Neural cell (in vitro differentiated cells): ENCODE results near the gene BLVRB. TPM values are rescaled to one million over a fixed set of nuclear protein-coding genes. Genes with fewer than 3 reads are reported as not detected.

Experiments
- H2AFZ ChIP-seq: fragments of 200-600, 300-800 bp; sonication (generic), shearing (Covaris generic); 2 replicates; pipeline ENCODE4 v1.6.0; 2014; ENCODE audit warnings: low read depth, mild to moderate bottlenecking, antibody characterized with exemption, low read length, moderate library complexity
- H3F3A ChIP-seq: fragments of 200-600 bp; shearing (Covaris generic); 2 replicates; pipeline ENCODE4 v1.6.1; 2016; ENCODE audit warnings: mild to moderate bottlenecking, moderate library complexity, mixed read lengths, antibody characterized with exemption, low read length; ENCODE audit not compliant: insufficient read depth, poor library complexity, severe bottlenecking
- H3K27ac ChIP-seq: fragments of 200-600, 300-800 bp; sonication (generic), shearing (Covaris generic); 2 replicates; pipeline ENCODE4 v1.5.1; 2014; ENCODE audit warnings: mild to moderate bottlenecking, low read length, moderate library complexity
- H3K27me3 ChIP-seq: fragments of 300-800, 200-600 bp; sonication (generic), shearing (Covaris generic); 2 replicates; pipeline ENCODE4 v1.6.0; 2014; ENCODE audit warnings: mild to moderate bottlenecking, low read depth, low read length, moderate library complexity; ENCODE audit not compliant: insufficient read depth
- H3K36me3 ChIP-seq: fragments of 300-800, 200-600 bp; sonication (generic), shearing (Covaris generic); 2 replicates; pipeline ENCODE4 v1.5.1; 2014; ENCODE audit warnings: mild to moderate bottlenecking, antibody characterized with exemption, low read length, moderate library complexity; ENCODE audit not compliant: insufficient read depth
- H3K4me2 ChIP-seq: fragments of 300-800, 200-600 bp; sonication (generic), shearing (Covaris generic); 2 replicates; pipeline ENCODE4 v1.6.0; 2014; ENCODE audit warnings: mild to moderate bottlenecking, low read length
- H3K4me3 ChIP-seq: fragments of 300-800, 200-600 bp; sonication (generic), shearing (Covaris generic); 2 replicates; pipeline ENCODE4 v1.5.1; 2014; ENCODE audit warnings: mild to moderate bottlenecking, low read length, moderate library complexity
- H3K79me2 ChIP-seq: fragments of 200-600 bp; shearing (Covaris generic); replicated peaks from 2 replicates; pipeline ENCODE4 v1.6.0; 2014; ENCODE audit warnings: mild to moderate bottlenecking, low read length, moderate library complexity; ENCODE audit not compliant: insufficient read depth
- H3K9ac ChIP-seq: fragments of 300-800, 200-600 bp; sonication (generic), shearing (Covaris generic); 2 replicates; pipeline ENCODE4 v1.6.1; 2016; ENCODE audit warnings: mild to moderate bottlenecking, low read length, mixed read lengths
- H3K9me2 ChIP-seq: fragments of 200-600 bp; shearing (Covaris generic); 2 replicates; pipeline ENCODE4 v1.6.1; 2016; ENCODE audit warnings: mild to moderate bottlenecking, low read length, mixed read lengths; ENCODE audit not compliant: insufficient read depth
- H3K9me3 ChIP-seq: fragments of 200-600, 300-800 bp; sonication (generic), shearing (Covaris generic); 2 replicates; pipeline ENCODE4 v1.6.1; 2016; ENCODE audit warnings: mild to moderate bottlenecking, mixed run types, low read length, moderate library complexity, mixed read lengths
- H4K20me1 ChIP-seq: fragments of 200-600 bp; shearing (Covaris generic); 2 replicates; pipeline ENCODE4 v1.6.1; 2016; ENCODE audit warnings: mild to moderate bottlenecking, mixed run types; ENCODE audit not compliant: insufficient read depth
- EP300 ChIP-seq: fragments of 450-650 bp; conservative IDR thresholded peaks from 2 replicates; pipeline ENCODE4 v1.6.1; 2014; ENCODE audit warnings: antibody characterized with exemption, mild to moderate bottlenecking, moderate library complexity; ENCODE audit not compliant: poor library complexity, severe bottlenecking
- EZH2 ChIP-seq: fragments of 200-600, 300-800 bp; shearing (Covaris generic), sonication (generic); IDR thresholded peaks from 2 replicates; pipeline ENCODE4 v1.6.1; 2014; ENCODE audit warnings: antibody characterized with exemption, low read length, borderline replicate concordance, mild to moderate bottlenecking; ENCODE audit not compliant: insufficient read depth, poor library complexity, severe bottlenecking
- MXI1 ChIP-seq: fragments of 450-650 bp; conservative IDR thresholded peaks from 2 replicates; pipeline ENCODE4 v1.6.1; 2014; ENCODE audit warnings: antibody characterized with exemption, mild to moderate bottlenecking; ENCODE audit not compliant: poor library complexity, severe bottlenecking
- POLR2AphosphoS5 ChIP-seq: IDR thresholded peaks from 2 replicates; pipeline ENCODE4 v1.6.1; 2012
- RAD21 ChIP-seq: fragments of 450-650 bp; conservative IDR thresholded peaks from 2 replicates; pipeline ENCODE4 v1.6.1; 2014; ENCODE audit warnings: antibody characterized with exemption, mild to moderate bottlenecking, moderate library complexity
- SMC3 ChIP-seq: fragments of 450-650 bp; conservative IDR thresholded peaks from 2 replicates; pipeline ENCODE4 v1.6.1; 2014; ENCODE audit warnings: antibody characterized with exemption, mild to moderate bottlenecking, moderate library complexity; ENCODE audit not compliant: poor library complexity
- TAF1 ChIP-seq: IDR thresholded peaks from 2 replicates; pipeline ENCODE4 v1.6.1; 2012; ENCODE audit warnings: low read depth
- polyA plus RNA-seq: library from polyadenylated mRNA; depleted of rRNA; stranded (reverse); fragments of >200 nt; gene quantifications from 2 replicates; pipeline ENCODE4 v1.2.3, GENCODE V29; 2014
- TF ChIP-seq, protein P1 (sequence below): IDR thresholded peaks from 2 replicates; pipeline ENCODE4 v1.6.1; 2012; ENCODE audit warnings: borderline replicate concordance
- TF ChIP-seq, protein P2 (sequence below): fragments of 450-650 bp; IDR thresholded peaks from 2 replicates; pipeline ENCODE4 v1.5.1; 2014; ENCODE audit warnings: antibody characterized with exemption, mild to moderate bottlenecking, moderate library complexity; ENCODE audit not compliant: poor library complexity, severe bottlenecking

BLVRB gene
- polyA plus RNA-seq, 1 donor from 2014 or later = 9.9 TPM

DNA sequence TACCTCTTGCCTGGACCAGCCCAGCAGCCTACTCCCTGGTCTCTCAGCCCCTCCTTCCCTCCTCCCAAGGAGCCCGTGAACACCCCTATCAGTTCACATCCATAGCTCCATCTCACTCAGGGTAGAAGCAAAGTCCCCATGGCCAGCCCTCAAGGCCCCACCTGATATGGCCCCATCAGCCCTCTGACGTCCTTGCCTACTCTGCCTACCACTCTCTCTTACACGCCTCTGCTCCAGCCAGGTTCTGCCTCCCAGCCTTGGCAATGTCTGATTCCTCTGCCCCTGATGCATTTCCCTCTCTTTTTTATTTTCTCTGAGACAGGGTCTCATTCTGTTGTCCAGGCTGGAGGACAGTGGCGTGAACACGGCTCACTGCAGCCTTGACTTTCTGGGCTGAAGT, 13.5 kb downstream of the BLVRB start:
- no peaks in the 10 kb centered on the region for H3K9me2 ChIP-seq
- H3K27me3 ChIP-seq = no peaks in the 10 kb centered on the region
- no peak overlapping the region for H2AFZ ChIP-seq
- no peaks in the 10 kb centered on the region for H3K9me3 ChIP-seq
- H3K79me2 ChIP-seq = no peaks in the 10 kb centered on the region
- no peak for TF ChIP-seq SMC3
- no peak for TF ChIP-seq EP300
- no peak for TF ChIP-seq TAF1
- TF ChIP-seq, protein P1, sequence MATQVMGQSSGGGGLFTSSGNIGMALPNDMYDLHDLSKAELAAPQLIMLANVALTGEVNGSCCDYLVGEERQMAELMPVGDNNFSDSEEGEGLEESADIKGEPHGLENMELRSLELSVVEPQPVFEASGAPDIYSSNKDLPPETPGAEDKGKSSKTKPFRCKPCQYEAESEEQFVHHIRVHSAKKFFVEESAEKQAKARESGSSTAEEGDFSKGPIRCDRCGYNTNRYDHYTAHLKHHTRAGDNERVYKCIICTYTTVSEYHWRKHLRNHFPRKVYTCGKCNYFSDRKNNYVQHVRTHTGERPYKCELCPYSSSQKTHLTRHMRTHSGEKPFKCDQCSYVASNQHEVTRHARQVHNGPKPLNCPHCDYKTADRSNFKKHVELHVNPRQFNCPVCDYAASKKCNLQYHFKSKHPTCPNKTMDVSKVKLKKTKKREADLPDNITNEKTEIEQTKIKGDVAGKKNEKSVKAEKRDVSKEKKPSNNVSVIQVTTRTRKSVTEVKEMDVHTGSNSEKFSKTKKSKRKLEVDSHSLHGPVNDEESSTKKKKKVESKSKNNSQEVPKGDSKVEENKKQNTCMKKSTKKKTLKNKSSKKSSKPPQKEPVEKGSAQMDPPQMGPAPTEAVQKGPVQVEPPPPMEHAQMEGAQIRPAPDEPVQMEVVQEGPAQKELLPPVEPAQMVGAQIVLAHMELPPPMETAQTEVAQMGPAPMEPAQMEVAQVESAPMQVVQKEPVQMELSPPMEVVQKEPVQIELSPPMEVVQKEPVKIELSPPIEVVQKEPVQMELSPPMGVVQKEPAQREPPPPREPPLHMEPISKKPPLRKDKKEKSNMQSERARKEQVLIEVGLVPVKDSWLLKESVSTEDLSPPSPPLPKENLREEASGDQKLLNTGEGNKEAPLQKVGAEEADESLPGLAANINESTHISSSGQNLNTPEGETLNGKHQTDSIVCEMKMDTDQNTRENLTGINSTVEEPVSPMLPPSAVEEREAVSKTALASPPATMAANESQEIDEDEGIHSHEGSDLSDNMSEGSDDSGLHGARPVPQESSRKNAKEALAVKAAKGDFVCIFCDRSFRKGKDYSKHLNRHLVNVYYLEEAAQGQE = no peak
- no peak for TF ChIP-seq RAD21
- no peak for TF ChIP-seq EZH2
- TF ChIP-seq MXI1 = no peak
- TF ChIP-seq POLR2AphosphoS5 = no peak
- TF ChIP-seq, protein P2, sequence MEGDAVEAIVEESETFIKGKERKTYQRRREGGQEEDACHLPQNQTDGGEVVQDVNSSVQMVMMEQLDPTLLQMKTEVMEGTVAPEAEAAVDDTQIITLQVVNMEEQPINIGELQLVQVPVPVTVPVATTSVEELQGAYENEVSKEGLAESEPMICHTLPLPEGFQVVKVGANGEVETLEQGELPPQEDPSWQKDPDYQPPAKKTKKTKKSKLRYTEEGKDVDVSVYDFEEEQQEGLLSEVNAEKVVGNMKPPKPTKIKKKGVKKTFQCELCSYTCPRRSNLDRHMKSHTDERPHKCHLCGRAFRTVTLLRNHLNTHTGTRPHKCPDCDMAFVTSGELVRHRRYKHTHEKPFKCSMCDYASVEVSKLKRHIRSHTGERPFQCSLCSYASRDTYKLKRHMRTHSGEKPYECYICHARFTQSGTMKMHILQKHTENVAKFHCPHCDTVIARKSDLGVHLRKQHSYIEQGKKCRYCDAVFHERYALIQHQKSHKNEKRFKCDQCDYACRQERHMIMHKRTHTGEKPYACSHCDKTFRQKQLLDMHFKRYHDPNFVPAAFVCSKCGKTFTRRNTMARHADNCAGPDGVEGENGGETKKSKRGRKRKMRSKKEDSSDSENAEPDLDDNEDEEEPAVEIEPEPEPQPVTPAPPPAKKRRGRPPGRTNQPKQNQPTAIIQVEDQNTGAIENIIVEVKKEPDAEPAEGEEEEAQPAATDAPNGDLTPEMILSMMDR = no peak
- H3K36me3 ChIP-seq = no peaks in the 10 kb centered on the region
- no peak overlapping the region for H3K27ac ChIP-seq
- no peak overlapping the region for H3K4me2 ChIP-seq
- no peaks in the 10 kb centered on the region for H3F3A ChIP-seq
- no peak overlapping the region for H3K4me3 ChIP-seq
- H4K20me1 ChIP-seq = no peaks in the 10 kb centered on the region
- no peak overlapping the region for H3K9ac ChIP-seq

DNA sequence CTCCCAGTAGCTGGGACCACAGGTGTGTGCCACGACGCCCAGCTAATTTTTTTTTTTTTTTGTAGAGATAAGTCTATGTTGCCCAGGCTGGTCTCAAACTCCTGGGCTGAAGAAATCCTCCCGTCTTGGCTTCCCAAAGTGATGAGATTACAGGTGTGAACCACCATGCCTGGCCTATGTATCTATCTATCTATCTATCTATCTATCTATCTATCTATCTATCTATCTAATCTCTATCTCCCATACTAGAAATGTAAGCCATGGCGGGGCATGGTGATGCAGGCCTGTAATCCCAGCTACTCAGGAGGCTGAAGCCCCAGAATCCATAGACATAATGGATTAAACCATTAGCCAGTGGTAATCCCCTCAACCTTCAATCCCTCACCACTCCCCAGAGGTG, 14.9 kb downstream of the BLVRB start:
- TF ChIP-seq POLR2AphosphoS5 = no peak
- TF ChIP-seq MXI1 = no peak
- no peak for TF ChIP-seq TAF1
- no peak for TF ChIP-seq SMC3
- TF ChIP-seq, protein P1 = no peak
- no peak for TF ChIP-seq EP300
- no peak for TF ChIP-seq RAD21
- TF ChIP-seq, protein P2 = no peak
- TF ChIP-seq EZH2 = no peak
- H3K27me3 ChIP-seq = no peaks in the 10 kb centered on the region

More for the DNA sequence above, 14.9 kb downstream of the BLVRB start:
- H3K9me3 ChIP-seq = no peaks in the 10 kb centered on the region
- H3K36me3 ChIP-seq = no peaks in the 10 kb centered on the region
- H3K9me2 ChIP-seq = no peaks in the 10 kb centered on the region
- no peaks in the 10 kb centered on the region for H4K20me1 ChIP-seq
- H3K4me2 ChIP-seq = no peak overlapping the region
- H3K4me3 ChIP-seq = no peak overlapping the region
- H2AFZ ChIP-seq = no peak overlapping the region
- no peaks in the 10 kb centered on the region for H3F3A ChIP-seq
- no peak overlapping the region for H3K9ac ChIP-seq
- H3K79me2 ChIP-seq = no peaks in the 10 kb centered on the region
- H3K27ac ChIP-seq = no peak overlapping the region
